ENCODE results near the gene TBC1D19. TPM values are rescaled to one million over a fixed set of nuclear protein-coding genes. Genes with fewer than 3 reads are reported as not detected.

Gene TBC1D19
- total and polyA plus RNA-seq, 9 of the 15 experiments (the other 6 are each of a cell fraction or from before 2014, with no cell fraction given), result 0.73 to 5.6 (median 3.7) TPM

DNA sequence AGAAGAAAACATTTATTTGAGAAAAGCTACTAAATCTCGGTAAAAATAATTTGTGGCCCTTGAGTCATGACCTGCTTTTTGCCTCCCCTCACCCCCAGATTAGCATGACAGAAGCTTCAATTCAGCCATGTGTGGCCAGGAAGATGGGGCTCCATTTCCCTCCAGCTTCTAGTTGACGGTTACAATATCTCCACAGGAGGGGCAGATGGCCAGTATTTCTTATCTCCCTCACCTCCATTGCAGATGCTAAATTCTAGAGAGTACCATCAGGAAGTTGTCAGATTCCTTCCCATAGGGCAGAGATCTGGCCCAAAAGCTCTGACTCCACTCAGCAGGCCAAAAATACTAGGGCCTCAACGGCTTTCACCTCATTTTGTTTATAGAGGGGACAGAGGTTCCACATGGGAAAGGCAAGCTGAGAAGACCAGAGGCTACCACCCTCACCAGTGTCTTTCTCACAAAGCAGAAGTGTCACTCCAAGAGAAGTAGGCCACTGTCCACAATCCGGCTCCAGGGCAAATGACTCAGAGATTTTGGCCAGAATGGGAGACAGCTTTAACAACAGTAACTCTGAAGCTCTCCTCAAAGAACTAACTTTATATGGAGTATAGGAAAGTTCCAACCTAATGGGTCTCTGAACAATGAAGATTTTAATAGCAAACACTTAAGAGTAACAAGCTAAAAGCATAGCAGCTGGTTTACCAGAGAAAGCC lies 108.3 kb downstream of the TBC1D19 start (continued):
- TF ChIP-seq, protein P1, sequence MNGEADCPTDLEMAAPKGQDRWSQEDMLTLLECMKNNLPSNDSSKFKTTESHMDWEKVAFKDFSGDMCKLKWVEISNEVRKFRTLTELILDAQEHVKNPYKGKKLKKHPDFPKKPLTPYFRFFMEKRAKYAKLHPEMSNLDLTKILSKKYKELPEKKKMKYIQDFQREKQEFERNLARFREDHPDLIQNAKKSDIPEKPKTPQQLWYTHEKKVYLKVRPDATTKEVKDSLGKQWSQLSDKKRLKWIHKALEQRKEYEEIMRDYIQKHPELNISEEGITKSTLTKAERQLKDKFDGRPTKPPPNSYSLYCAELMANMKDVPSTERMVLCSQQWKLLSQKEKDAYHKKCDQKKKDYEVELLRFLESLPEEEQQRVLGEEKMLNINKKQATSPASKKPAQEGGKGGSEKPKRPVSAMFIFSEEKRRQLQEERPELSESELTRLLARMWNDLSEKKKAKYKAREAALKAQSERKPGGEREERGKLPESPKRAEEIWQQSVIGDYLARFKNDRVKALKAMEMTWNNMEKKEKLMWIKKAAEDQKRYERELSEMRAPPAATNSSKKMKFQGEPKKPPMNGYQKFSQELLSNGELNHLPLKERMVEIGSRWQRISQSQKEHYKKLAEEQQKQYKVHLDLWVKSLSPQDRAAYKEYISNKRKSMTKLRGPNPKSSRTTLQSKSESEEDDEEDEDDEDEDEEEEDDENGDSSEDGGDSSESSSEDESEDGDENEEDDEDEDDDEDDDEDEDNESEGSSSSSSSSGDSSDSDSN (IDR thresholded peaks at IDR 0.05; ENCODE audit: borderline replicate concordance in 1 of 2, low read depth in 2 of 2, low read length in 2 of 2), result no peak
- TF ChIP-seq RBM39 (optimal IDR thresholded peaks at IDR 0.05; ENCODE audit: low read depth, low read length), result no peak
- TF ChIP-seq DIDO1 (tag; IDR thresholded peaks at IDR 0.05; ENCODE audit: low read depth), result no peak
- no peak for TF ChIP-seq PTTG1 (tag; IDR thresholded peaks at IDR 0.05; ENCODE audit: low read depth)
- no peak for TF ChIP-seq ZBTB8A (IDR thresholded peaks at IDR 0.05; ENCODE audit: partially characterized antibody)
- TF ChIP-seq, protein P2, sequence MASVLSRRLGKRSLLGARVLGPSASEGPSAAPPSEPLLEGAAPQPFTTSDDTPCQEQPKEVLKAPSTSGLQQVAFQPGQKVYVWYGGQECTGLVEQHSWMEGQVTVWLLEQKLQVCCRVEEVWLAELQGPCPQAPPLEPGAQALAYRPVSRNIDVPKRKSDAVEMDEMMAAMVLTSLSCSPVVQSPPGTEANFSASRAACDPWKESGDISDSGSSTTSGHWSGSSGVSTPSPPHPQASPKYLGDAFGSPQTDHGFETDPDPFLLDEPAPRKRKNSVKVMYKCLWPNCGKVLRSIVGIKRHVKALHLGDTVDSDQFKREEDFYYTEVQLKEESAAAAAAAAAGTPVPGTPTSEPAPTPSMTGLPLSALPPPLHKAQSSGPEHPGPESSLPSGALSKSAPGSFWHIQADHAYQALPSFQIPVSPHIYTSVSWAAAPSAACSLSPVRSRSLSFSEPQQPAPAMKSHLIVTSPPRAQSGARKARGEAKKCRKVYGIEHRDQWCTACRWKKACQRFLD (CRISPR knock-in tag; IDR thresholded peaks at IDR 0.05), result no peak
- TF ChIP-seq HOXB6 (CRISPR knock-in tag; IDR thresholded peaks at IDR 0.05; ENCODE audit: borderline replicate concordance), result no peak
- TF ChIP-seq BCOR (IDR thresholded peaks at IDR 0.05), result no peak
- no peak for TF ChIP-seq PYGO2 (tag; IDR thresholded peaks at IDR 0.05)
- TF ChIP-seq SMAD4 (CRISPR knock-in tag; conservative IDR thresholded peaks at IDR 0.05), result peak; percentile 31; the same call in 1 of the 2 replicates
- 0 out of 2 replicates have a peak, but pooled peaks have one; percentile 40 for TF ChIP-seq LCOR (CRISPR knock-in tag; IDR thresholded peaks at IDR 0.05)
- no peak for TF ChIP-seq SMC3 (conservative IDR thresholded peaks at IDR 0.05; ENCODE audit: insufficient read depth, low read depth, low read length)
- TF ChIP-seq CREB1 (IDR thresholded peaks at IDR 0.05), result peak; percentile 17; the same call in 1 of the 2 replicates
- no peak for TF ChIP-seq CREB1 (CRISPR knock-in tag; IDR thresholded peaks at IDR 0.05)
- peak; percentile 33; the same call in 1 of the 2 replicates for TF ChIP-seq MYBL2 (IDR thresholded peaks at IDR 0.05; ENCODE audit: low read depth)
- no peak for TF ChIP-seq MYBL2 (CRISPR knock-in tag; IDR thresholded peaks at IDR 0.05; ENCODE audit: borderline replicate concordance)
- TF ChIP-seq NR4A1 (CRISPR knock-in tag; IDR thresholded peaks at IDR 0.05), result no peak
- no peak for TF ChIP-seq NR4A1 (tag; IDR thresholded peaks at IDR 0.05)
- no peak for TF ChIP-seq ZBTB17 (CRISPR knock-in tag; IDR thresholded peaks at IDR 0.05)
- TF ChIP-seq ZNF197 (CRISPR knock-in tag; IDR thresholded peaks at IDR 0.05; ENCODE audit: low read depth), result no peak
- no peak for TF ChIP-seq ZNF668 (CRISPR knock-in tag; IDR thresholded peaks at IDR 0.05)
- no peak for TF ChIP-seq DDX20 (tag; IDR thresholded peaks at IDR 0.05; ENCODE audit: low read depth)
- TF ChIP-seq ZNF239 (CRISPR knock-in tag; IDR thresholded peaks at IDR 0.05), result no peak
- TF ChIP-seq EZH2 (IDR thresholded peaks at IDR 0.05; ENCODE audit: borderline replicate concordance, low read depth, low read length), result no peak
- TF ChIP-seq CBX1 (IDR thresholded peaks at IDR 0.05; ENCODE audit: low read depth), result no peak
- no peak for TF ChIP-seq FOSL1 (tag; conservative IDR thresholded peaks at IDR 0.05)
- TF ChIP-seq HDAC1 (IDR thresholded peaks at IDR 0.05), result 0 out of 4 replicates have a peak, but pooled peaks of 1 of the 2 experiments have one; percentile 29
- no peak for TF ChIP-seq ZNF384 (IDR thresholded peaks at IDR 0.05; ENCODE audit: low read depth, low read length)
